OCI-LY3 (cell line): Measurements from ENCODE around the gene LMO3.

Experiments
- EZH2phosphoT487 ChIP-seq: fragments of 200-600 bp; shearing (Covaris generic); IDR thresholded peaks from 2 replicates; pipeline ENCODE4 v1.6.1; 2018; ENCODE audit warnings: antibody characterized with exemption, mixed run types, low read depth
- TF ChIP-seq, protein P1 (sequence below): fragments of 200-600, 300-600 bp; sonication (generic); IDR thresholded peaks from 2 replicates; pipeline ENCODE4 v1.5.1; 2014; ENCODE audit warnings: antibody characterized with exemption, low read length, low read depth

DNA sequence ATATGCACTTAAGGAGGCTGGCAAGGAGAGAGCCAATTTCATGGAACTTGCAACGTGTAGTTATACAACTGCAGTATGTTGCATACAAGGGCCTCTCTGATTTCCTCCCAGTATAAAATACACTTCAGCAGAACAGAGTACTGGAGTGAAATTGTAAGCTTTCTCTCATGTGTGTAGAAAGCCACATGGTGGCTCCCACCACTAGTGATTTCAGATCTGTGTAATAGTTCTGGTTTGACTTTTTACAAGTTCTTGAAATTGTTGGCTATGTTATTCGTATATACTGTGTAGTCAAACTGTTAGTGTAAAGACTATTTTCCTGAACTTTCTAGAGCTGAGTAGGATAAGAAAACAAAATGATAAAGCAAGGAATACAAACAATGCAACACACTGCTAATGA lies 16.4 kb upstream of the LMO3 start:
- TF ChIP-seq, protein P1, sequence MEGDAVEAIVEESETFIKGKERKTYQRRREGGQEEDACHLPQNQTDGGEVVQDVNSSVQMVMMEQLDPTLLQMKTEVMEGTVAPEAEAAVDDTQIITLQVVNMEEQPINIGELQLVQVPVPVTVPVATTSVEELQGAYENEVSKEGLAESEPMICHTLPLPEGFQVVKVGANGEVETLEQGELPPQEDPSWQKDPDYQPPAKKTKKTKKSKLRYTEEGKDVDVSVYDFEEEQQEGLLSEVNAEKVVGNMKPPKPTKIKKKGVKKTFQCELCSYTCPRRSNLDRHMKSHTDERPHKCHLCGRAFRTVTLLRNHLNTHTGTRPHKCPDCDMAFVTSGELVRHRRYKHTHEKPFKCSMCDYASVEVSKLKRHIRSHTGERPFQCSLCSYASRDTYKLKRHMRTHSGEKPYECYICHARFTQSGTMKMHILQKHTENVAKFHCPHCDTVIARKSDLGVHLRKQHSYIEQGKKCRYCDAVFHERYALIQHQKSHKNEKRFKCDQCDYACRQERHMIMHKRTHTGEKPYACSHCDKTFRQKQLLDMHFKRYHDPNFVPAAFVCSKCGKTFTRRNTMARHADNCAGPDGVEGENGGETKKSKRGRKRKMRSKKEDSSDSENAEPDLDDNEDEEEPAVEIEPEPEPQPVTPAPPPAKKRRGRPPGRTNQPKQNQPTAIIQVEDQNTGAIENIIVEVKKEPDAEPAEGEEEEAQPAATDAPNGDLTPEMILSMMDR, result peak; percentile 53
- no peak for TF ChIP-seq EZH2phosphoT487
